B cell (primary cell): ENCODE measurements around the gene ZDHHC19. TPM values are rescaled to one million over a fixed set of nuclear protein-coding genes. Genes with fewer than 3 reads are reported as not detected.

Experiments
- ATAC-seq: fragments of 200-7000 bp; cut with Tn5 transposase; one replicate; pipeline ENCODE4 v1.10.0; 2021; ENCODE audit warnings: low read depth, mild to moderate bottlenecking, moderate number of reproducible peaks, moderate library complexity
- CTCF ChIA-PET: fragments of 350-600 bp; sonication (Branson Sonifier 250); formaldehyde crosslinking; loops from one replicate; lab custom pipeline; 2021; ENCODE audit warnings: antibody characterized with exemption, inconsistent platforms; lab: Charles Lee
- POLR2A ChIA-PET: fragments of 350-600 bp; sonication (Branson Sonifier 250); formaldehyde crosslinking; loops from one replicate; lab custom pipeline; 2021; ENCODE audit warnings: antibody characterized with exemption; lab: Charles Lee
- DNase-seq: peaks from one replicate; pipeline ENCODE4 v3.0.0; 2013
- H2AFZ ChIP-seq: 2 replicates; pipeline ENCODE4 v1.6.1; 2012; ENCODE audit warnings: mild to moderate bottlenecking, low read depth, low read length; ENCODE audit not compliant: insufficient read depth, poor library complexity, severe bottlenecking
- H3K27ac ChIP-seq, 2 donors: 1 replicate in 1 of 2; 2 replicates in 1 of 2; pipeline ENCODE4 v1.5.1; 2012 to 2013; ENCODE audit warnings: low read length in 2 of 2, mild to moderate bottlenecking in 2 of 2, moderate library complexity in 1 of 2
- H3K27me3 ChIP-seq, 4 experiments: fragments of 200-600 bp in 1 of 4; sonication (generic) in 1 of 4; replicated peaks in 1 of 4; 1 replicate in 2 of 4; 2 replicates in 2 of 4; pipeline versions ENCODE4 v1.6.1 to v1.7.0; 2013 to 2016; ENCODE audit warnings: low read length in 3 of 4, mild to moderate bottlenecking in 2 of 4, mixed read lengths in 1 of 4, moderate library complexity in 1 of 4; ENCODE audit not compliant: insufficient read depth in 4 of 4, control insufficient read depth in 3 of 4; ENCODE audit errors: control extremely low read depth in 1 of 4
- H3K36me3 ChIP-seq, 2 experiments: replicated peaks in 1 of 2; 1 replicate in 1 of 2; 2 replicates in 1 of 2; pipeline versions ENCODE4 v1.6.1 to v1.7.1; 2013; ENCODE audit warnings: low read length in 1 of 2; ENCODE audit not compliant: insufficient read depth in 2 of 2, control insufficient read depth in 1 of 2; ENCODE audit errors: control extremely low read depth in 1 of 2, extremely low read depth in 1 of 2
- H3K4me1 ChIP-seq, 2 donors: fragments of 200-600 bp in 1 of 2; sonication (generic) in 1 of 2; 1 replicate in 1 of 2; 2 replicates in 1 of 2; pipeline versions ENCODE4 v1.5.1 to v1.6.1; 2013 to 2017; ENCODE audit warnings: low read length in 2 of 2; ENCODE audit not compliant: control insufficient read depth in 2 of 2, insufficient read depth in 2 of 2
- H3K4me2 ChIP-seq: replicated peaks from 2 replicates; pipeline ENCODE3; 2012; ENCODE audit warnings: mild to moderate bottlenecking, low read depth, low read length; ENCODE audit not compliant: poor library complexity, severe bottlenecking
- H3K4me3 ChIP-seq, 5 experiments: fragments of 200-600 bp in 1 of 5; sonication (generic) in 1 of 5; 1 replicate in 3 of 5; 2 replicates in 2 of 5; pipeline versions ENCODE4 v1.5.1 to v1.7.0; 2011 to 2016; ENCODE audit warnings: low read length in 4 of 5, mild to moderate bottlenecking in 4 of 5, low read depth in 2 of 5, control low read depth in 1 of 5, moderate library complexity in 1 of 5; ENCODE audit not compliant: insufficient read depth in 1 of 5; ENCODE audit errors: control extremely low read depth in 1 of 5, extremely low read depth in 1 of 5
- H3K79me2 ChIP-seq: fragments of 200-600 bp; sonication (generic); one replicate; pipeline ENCODE4 v1.6.0; 2016; ENCODE audit warnings: low read length; ENCODE audit not compliant: control insufficient read depth, insufficient read depth
- H3K9ac ChIP-seq: fragments of 200-600 bp; sonication (generic); 2 replicates; pipeline ENCODE4 v1.6.1; 2017; ENCODE audit warnings: mild to moderate bottlenecking, low read length, moderate library complexity
- H3K9me3 ChIP-seq, 3 donors: one replicate each; pipeline versions ENCODE4 v1.6.1 to v1.7.1; 2013; ENCODE audit warnings: low read length in 2 of 3; ENCODE audit not compliant: control insufficient read depth in 2 of 3, insufficient read depth in 1 of 3; ENCODE audit errors: control extremely low read depth in 1 of 3
- H4K20me1 ChIP-seq: 2 replicates; pipeline ENCODE4 v1.6.0; 2012; ENCODE audit warnings: mild to moderate bottlenecking, low read length; ENCODE audit not compliant: insufficient read depth, control insufficient read depth, poor library complexity, severe bottlenecking
- H3K27ac Mint-ChIP-seq: one replicate; pipeline ENCODE4 v1.8.0; 2021; ENCODE audit warnings: mixed read lengths
- H3K27me3 Mint-ChIP-seq: one replicate; pipeline ENCODE4 v1.8.0; 2021; ENCODE audit warnings: mixed read lengths
- H3K4me1 Mint-ChIP-seq: one replicate; pipeline ENCODE4 v1.8.0; 2021; ENCODE audit warnings: mixed read lengths
- H3K4me3 Mint-ChIP-seq: one replicate; pipeline ENCODE4 v1.8.0; 2021; ENCODE audit warnings: mixed read lengths
- H3K9me3 Mint-ChIP-seq: one replicate; pipeline ENCODE4 v1.8.0; 2022; ENCODE audit warnings: mixed read lengths; ENCODE audit not compliant: insufficient read depth
- EZH2 ChIP-seq: IDR thresholded peaks from 2 replicates; pipeline ENCODE4 v1.6.1; 2012; ENCODE audit warnings: borderline replicate concordance, low read depth, mild to moderate bottlenecking, moderate library complexity, low read length; ENCODE audit not compliant: insufficient read depth, poor library complexity, severe bottlenecking
- WGBS: methylation state at CpG from one replicate; pipeline ENCODE4 v1.1.5; 2013; ENCODE audit warnings: missing lambda C conversion rate; ENCODE audit not compliant: insufficient coverage; 5-methylcytosine and 5-hydroxymethylcytosine counted together
- intact Hi-C: fragments of 100-400 bp; cut with micrococcal nuclease; formaldehyde crosslinking; loops from one replicate; pipeline ENCODE4 v1.10.0; 2022
- polyA plus RNA-seq: library from polyadenylated mRNA; depleted of rRNA; stranded (reverse); fragments of >200 nt; gene quantifications from 2 replicates; pipeline ENCODE4 v1.2.3, GENCODE V29; 2012
- total RNA-seq, 2 donors: library from RNA; stranded (reverse); fragments of 120-200 nt in 1 of 2; gene quantifications; 1 replicate in 1 of 2; 2 replicates in 1 of 2; pipeline versions ENCODE4 v1.2.3 to v1.2.4, GENCODE V29; 2013 to 2022
- TF ChIP-seq, protein P1 (sequence below): fragments of 200-600 bp; IDR thresholded peaks from one replicate; pipeline ENCODE4 v1.8.0; 2022; ENCODE audit warnings: antibody characterized with exemption, mild to moderate bottlenecking

The ZDHHC19 gene
- total and polyA plus RNA-seq, 2 donors (not counting 1 experiment from before 2014, with no cell fraction given) = 0.91 to 6.0 TPM

DNA sequence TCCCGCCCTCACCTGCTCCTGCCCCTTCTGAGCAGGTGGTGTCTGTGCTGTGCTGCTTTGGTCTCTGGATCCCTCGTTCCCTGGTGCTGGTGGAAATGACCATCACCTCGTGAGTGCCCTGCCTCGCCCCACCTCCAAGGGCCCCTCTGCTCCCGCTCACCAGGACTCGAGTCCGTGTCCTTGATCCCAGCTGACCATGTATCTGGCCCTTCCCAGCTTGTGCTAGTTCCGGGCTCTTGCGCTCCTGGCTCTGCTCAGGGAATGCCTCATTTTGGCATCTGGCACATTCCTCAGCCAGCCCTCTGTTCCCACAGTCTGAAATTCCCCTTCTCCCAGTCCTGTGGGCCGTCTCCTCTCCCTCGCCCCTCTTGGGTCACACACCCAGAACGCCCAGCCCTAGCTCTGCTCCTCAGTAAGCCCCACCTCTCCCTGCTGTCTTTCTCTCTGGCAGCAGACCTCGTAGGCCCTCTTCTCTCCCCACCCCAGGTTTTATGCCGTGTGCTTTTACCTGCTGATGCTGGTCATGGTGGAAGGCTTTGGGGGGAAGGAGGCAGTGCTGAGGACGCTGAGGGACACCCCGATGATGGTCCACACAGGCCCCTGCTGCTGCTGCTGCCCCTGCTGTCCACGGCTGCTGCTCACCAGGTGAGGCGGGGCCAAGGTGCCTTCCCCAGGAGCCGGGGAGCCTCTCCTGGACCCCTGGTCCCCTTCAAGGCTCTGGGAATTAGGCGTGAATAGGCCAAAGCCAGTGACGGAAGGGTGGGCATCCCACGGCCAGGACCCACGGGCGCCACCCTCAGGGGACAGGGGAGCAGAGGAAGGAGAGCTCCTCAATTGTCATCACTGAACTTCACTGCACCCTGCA, 16.7 kb upstream of the ZDHHC19 start:
- TF ChIP-seq, protein P1, sequence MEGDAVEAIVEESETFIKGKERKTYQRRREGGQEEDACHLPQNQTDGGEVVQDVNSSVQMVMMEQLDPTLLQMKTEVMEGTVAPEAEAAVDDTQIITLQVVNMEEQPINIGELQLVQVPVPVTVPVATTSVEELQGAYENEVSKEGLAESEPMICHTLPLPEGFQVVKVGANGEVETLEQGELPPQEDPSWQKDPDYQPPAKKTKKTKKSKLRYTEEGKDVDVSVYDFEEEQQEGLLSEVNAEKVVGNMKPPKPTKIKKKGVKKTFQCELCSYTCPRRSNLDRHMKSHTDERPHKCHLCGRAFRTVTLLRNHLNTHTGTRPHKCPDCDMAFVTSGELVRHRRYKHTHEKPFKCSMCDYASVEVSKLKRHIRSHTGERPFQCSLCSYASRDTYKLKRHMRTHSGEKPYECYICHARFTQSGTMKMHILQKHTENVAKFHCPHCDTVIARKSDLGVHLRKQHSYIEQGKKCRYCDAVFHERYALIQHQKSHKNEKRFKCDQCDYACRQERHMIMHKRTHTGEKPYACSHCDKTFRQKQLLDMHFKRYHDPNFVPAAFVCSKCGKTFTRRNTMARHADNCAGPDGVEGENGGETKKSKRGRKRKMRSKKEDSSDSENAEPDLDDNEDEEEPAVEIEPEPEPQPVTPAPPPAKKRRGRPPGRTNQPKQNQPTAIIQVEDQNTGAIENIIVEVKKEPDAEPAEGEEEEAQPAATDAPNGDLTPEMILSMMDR = no peak
- TF ChIP-seq EZH2 = no peak
- H3K4me3 Mint-ChIP-seq = no peak overlapping the region
- Histone ChIP-seq H2AFZ (no peak overlapping the region), H3K27ac (no peak overlapping the region), H3K27me3 (no peaks in the 10 kb centered on the region), H3K4me2 (no peak overlapping the region), H3K36me3 (no peaks in the 10 kb centered on the region), H3K4me3 (no peak overlapping the region), H3K9me3 (no peaks in the 10 kb centered on the region), H3K9ac (no peak overlapping the region), H3K4me1 (peaks cover 0 to 5% of the 10 kb centered on the region in 2 donors), H4K20me1 (no peaks in the 10 kb centered on the region), H3K79me2 (no peaks in the 10 kb centered on the region)
- no peak for DNase-seq
- intact Hi-C loops = no loop called here
- H3K9me3 Mint-ChIP-seq = no peaks in the 10 kb centered on the region
- CTCF ChIA-PET = interaction anchor here (0.6 kb wide), 1 partner anchor 73 kb away, joined by 3 read pairs; no protein-coding TSS in a partner anchor
- ATAC-seq = no peak
- POLR2A ChIA-PET = no interaction called here
- no peaks in the 10 kb centered on the region for H3K27me3 Mint-ChIP-seq
- no peak overlapping the region for H3K27ac Mint-ChIP-seq
- WGBS = 84% methylated on average over 22 of the region's 24 CpGs
- peaks cover 5% of the 10 kb centered on the region for H3K4me1 Mint-ChIP-seq

DNA sequence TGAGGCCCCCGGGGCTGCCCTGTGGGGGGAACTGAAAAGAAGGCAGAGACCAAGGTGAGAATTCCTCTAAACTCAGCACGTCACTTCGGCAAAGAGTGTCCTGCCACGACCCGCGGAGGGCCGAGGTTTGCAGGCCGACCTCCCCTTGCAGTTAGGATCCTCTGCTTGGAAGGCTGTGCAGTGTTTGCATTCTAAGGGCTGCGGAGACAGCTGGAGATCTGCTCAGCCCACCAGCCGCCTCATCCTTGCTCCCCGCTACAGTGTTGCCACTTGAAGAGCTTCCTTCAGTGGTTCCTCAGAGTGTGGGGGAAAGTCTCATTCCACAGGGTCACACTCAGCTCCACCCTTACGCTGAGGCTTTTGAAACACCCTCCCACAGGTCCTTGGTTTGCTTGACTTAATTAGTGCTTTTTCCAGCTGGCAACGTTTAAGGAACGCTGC, 15.9 kb upstream of the ZDHHC19 start:
- POLR2A ChIA-PET = no interaction called here

More for the DNA sequence above, 15.9 kb upstream of the ZDHHC19 start:
- no peak for ATAC-seq
- Mint-ChIP-seq H3K27ac (no peak overlapping the region), H3K9me3 (no peaks in the 10 kb centered on the region), H3K4me3 (no peak overlapping the region), H3K27me3 (no peaks in the 10 kb centered on the region), H3K4me1 (no peaks in the 10 kb centered on the region)
- 92% methylated on average over 12 of the region's 14 CpGs for WGBS
- Histone ChIP-seq H3K79me2 (no peaks in the 10 kb centered on the region), H3K36me3 (no peaks in the 10 kb centered on the region), H2AFZ (no peak overlapping the region), H3K27ac (no peak overlapping the region), H3K4me1 (peaks cover 0 to under 1% of the 10 kb centered on the region in 2 donors), H3K4me2 (no peak overlapping the region), H4K20me1 (no peaks in the 10 kb centered on the region), H3K4me3 (no peak overlapping the region), H3K9me3 (no peaks in the 10 kb centered on the region), H3K9ac (no peak overlapping the region), H3K27me3 (no peaks in the 10 kb centered on the region)
- intact Hi-C loops = no loop called here
- CTCF ChIA-PET = no interaction called here
- no peak for TF ChIP-seq EZH2
- TF ChIP-seq, protein P1 = no peak
- DNase-seq = no peak
